GM21786 (cell line): ENCODE measurements around the gene DIP2C.
"Not testable (repeated sequence)": the region's sequence is repeated elsewhere in the genome, so short reads cannot be mapped to it uniquely, and the experiment has no call there.

Experiments
- ATAC-seq: cut with Tn5 transposase; IDR thresholded peaks from one replicate; pipeline ENCODE4 v1.9.1; 2021; ENCODE audit not compliant: unreplicated experiment

DIP2C gene

GRCh38 chr10:520402-520787, 169.1 kb downstream of the DIP2C start:
- ATAC-seq: no peak

GRCh38 chr10:519716-520401, 169.6 kb downstream of the DIP2C start:
- ATAC-seq: no peak

GRCh38 chr10:519055-519715, 170.3 kb downstream of the DIP2C start:
- no peak for ATAC-seq

GRCh38 chr10:517872-518475, 171.5 kb downstream of the DIP2C start:
- no peak for ATAC-seq

GRCh38 chr10:517241-517830, 172.1 kb downstream of the DIP2C start:
- ATAC-seq: no peak

GRCh38 chr10:516764-517163, 172.7 kb downstream of the DIP2C start:
- no peak for ATAC-seq

GRCh38 chr10:515674-516073, 173.8 kb downstream of the DIP2C start:
- no peak for ATAC-seq

GRCh38 chr10:514137-514671, 175.3 kb downstream of the DIP2C start:
- no peak for ATAC-seq

GRCh38 chr10:513393-513792, 176.1 kb downstream of the DIP2C start:
- ATAC-seq: no peak

- not testable (repeated sequence) for ATAC-seq
Measured at GRCh38 chr10:512661-513060, 176.8 kb downstream of the DIP2C start.

GRCh38 chr10:511849-512191, 177.6 kb downstream of the DIP2C start:
- no peak for ATAC-seq

- peak; percentile 66 for ATAC-seq
Measured at GRCh38 chr10:511101-511848, 178.2 kb downstream of the DIP2C start.

- ATAC-seq: no peak
Measured at GRCh38 chr10:510415-510881, 179.0 kb downstream of the DIP2C start.

- no peak for ATAC-seq
Measured at GRCh38 chr10:509361-510102, 179.9 kb downstream of the DIP2C start.

GRCh38 chr10:508726-509125, 180.7 kb downstream of the DIP2C start:
- ATAC-seq: no peak

- ATAC-seq: no peak
Measured at GRCh38 chr10:507908-508444, 181.5 kb downstream of the DIP2C start.

- no peak for ATAC-seq
Measured at GRCh38 chr10:507355-507699, 182.1 kb downstream of the DIP2C start.

- ATAC-seq: no peak
Measured at GRCh38 chr10:506451-507354, 182.8 kb downstream of the DIP2C start.

- no peak for ATAC-seq
Measured at GRCh38 chr10:505419-505818, 184.0 kb downstream of the DIP2C start.
